ENCODE data around the gene POC1B. TPM values are rescaled to one million over a fixed set of nuclear protein-coding genes. Genes with fewer than 3 reads are reported as not detected.

POC1B gene
- total RNA-seq, 1 donor from 2014 or later, result 12.8 TPM

GRCh38 chr12:89424389-89424788, 101.5 kb downstream of the POC1B start:
- DNase-seq (ENCODE audit: low spot score), result no peak

- no peak for DNase-seq (ENCODE audit: low spot score)
These were observed 104.6 kb downstream of the POC1B start for GRCh38 chr12:89421092-89421835.

DNA sequence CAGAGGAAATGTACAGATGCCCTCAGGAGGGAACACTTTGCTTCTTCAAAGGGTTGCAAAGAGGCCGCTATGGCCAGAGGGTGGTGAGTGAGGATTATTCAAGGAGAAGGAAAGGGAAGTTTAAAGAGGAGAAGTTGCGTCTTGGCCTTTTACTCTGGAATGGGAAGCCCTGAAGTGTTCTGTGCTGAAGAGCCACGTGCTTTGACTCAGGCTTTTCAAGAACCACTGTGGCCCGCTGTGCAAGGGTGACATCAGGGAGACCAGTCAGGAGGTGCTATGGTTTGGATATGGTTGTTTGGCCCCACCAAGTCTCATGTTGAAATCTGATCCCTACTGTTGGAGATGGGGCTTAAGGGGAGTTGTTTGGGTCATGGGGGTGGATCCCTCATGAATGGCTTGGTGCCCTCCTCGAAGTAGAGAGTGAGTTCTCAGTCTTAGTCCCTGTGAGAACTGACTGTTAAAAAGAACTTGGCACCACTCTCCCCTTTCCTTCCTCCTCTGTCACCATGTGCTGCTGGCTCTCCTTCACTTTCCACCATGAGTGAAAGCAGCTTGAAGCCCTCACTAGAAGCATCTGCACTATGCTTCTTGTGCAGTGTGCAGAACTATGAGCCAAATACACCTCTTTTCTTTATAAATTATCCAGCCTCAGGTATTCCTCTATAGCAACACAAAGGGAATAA, 107.5 kb downstream of the POC1B start:
- DNase-seq (ENCODE audit: low spot score), result no peak

DNA sequence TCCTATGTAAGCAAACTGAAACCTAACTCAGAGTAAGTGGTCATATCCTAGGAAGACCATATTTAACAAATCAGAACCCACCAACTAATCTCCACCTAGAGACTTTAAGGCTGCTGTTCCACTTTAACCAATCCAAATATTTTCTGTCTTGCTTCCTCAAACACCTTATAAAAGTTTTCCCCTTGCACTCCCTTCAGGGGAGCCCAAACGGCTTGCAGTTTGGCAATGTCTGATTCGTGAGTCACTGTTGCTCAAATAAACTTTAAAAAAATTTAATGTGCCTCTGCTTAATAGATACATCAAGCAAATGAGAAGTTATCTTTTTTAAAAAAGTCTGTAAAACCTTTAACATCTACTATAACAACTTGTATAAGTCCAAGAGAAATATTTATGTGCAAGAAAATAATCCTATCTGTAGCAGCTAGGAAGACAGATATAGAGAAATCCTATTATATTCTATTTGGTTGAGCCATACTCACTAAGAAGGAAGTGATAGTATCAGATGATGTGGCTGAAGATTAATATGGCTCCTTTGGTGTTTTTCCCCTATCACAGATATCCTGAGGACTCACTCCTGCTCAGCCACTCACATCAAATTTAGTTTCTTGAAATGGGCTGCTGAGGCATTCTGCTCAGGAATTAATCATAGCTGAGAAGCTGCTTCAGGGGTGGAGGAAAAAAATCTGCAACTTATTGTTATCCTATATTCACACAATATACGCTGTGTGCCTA, 108.4 kb downstream of the POC1B start:
- DNase-seq (ENCODE audit: low spot score), result no peak

DNA sequence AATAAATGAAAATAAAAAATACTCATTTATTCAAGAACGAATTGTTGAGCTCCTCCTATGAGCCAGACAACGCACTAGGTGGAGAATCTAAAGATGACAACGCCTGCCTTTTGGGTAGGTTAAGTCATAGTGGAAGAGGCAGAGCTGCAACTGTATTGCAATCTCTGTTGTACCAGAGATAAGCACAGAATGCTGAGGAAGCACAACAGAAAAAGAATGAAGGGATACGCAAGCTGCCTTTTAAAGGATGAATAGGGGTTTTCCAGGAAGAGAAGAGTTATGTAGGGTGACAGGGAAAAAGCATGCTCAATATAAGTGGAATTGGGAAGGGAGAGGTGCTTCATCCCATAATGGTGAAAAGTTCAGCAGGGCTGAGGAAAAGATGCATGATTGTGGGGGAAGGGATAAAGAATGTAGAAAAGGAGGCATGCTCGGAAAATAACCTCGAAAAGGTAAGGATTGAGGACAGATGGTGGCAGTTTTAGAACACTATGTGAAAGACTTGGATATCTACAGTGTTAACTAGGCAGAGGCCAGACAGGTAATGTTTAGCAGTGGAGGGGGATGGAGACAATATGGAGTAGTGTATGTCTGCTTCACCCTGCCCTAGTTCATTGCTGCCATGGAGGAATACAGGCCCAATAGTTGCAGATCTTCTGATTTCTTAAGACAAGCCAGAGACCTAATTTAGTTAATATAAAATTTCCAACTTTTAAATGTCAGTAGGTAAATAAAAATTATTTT, 109.6 kb downstream of the POC1B start:
- no peak for DNase-seq (ENCODE audit: low spot score)

DNA sequence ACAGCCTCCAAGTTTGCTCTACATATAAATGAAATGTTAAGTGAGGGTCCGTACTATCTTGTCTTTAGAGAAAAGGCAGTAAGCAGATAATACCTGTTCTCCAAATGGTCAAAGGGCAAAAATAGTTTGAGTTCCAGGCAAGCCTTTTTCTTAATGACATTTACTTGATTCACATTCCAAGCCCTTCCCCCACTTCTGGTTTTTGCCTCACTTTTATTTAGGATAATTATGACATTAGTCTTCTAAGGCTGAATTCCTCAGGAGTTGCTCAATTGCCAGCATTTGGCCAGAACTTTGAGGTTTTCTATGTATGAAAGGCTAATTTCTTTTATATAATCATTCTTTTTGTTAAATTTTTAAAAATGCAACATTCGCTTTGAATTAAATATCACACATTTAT, 111.0 kb downstream of the POC1B start:
- no peak for DNase-seq (ENCODE audit: low spot score)

DNA sequence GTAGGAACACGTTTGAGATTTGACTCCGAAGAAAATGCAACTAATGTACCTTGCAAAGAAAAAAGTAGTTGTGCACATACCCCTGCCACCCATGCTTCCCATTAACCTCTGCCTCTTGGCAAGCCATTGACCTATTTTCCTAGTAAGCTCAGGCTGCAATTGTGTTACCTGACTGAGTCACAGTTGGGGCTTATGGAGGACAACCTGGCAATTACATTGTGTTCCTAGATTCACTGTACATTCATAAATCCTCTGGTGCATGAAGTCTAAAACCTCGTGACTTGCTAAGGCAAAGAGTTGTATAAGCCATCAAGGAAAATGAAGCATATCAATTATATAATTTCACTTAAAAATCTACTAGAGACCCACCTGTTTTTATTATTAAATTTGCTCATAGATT, 111.5 kb downstream of the POC1B start:
- no peak for DNase-seq (ENCODE audit: low spot score)

- no peak for DNase-seq (ENCODE audit: low spot score)
These were observed 112.6 kb downstream of the POC1B start for GRCh38 chr12:89413234-89413633.

DNA sequence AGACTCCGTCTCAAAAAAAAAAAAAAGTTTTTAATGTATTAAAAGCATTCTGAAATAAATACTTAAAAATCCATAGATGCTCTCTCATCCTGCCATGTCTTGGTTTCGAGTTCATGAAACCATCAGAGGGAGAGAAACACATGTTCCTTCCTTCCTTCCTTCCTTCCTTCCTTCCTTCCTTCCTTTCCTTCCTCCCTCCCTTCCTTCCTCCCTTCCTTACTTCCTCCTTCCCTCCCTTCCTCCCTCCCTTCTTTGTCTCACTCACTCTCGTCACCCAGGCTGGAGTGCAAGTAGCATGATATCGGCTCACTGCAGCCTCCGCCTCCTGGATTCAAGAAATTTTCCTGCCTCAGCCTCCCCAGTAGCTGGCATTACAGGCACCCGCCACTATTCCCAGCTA, 113.2 kb downstream of the POC1B start:
- DNase-seq (ENCODE audit: low spot score), result no peak

- DNase-seq (ENCODE audit: low spot score), result no peak
These were observed 114.0 kb downstream of the POC1B start for GRCh38 chr12:89411846-89412245.

DNA sequence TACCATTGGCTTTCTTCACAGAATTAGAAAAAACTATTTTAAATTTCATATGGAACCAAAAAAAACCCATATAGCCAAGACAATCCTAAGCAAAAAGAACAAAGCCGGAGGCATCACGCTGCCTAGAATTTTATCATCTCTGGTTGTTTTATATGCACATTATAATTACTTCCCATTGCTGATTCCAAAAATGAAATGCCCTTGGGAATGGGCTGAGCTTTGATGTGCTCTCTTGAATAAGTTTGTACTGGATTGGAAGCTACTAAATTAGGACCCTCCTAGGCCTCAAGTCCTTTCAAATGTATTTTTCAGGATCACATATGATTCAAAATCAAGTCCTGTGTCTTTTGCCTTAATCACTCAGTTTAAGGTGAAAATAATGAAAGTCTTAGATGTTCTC, 114.6 kb downstream of the POC1B start:
- no peak for DNase-seq (ENCODE audit: low spot score)

DNA sequence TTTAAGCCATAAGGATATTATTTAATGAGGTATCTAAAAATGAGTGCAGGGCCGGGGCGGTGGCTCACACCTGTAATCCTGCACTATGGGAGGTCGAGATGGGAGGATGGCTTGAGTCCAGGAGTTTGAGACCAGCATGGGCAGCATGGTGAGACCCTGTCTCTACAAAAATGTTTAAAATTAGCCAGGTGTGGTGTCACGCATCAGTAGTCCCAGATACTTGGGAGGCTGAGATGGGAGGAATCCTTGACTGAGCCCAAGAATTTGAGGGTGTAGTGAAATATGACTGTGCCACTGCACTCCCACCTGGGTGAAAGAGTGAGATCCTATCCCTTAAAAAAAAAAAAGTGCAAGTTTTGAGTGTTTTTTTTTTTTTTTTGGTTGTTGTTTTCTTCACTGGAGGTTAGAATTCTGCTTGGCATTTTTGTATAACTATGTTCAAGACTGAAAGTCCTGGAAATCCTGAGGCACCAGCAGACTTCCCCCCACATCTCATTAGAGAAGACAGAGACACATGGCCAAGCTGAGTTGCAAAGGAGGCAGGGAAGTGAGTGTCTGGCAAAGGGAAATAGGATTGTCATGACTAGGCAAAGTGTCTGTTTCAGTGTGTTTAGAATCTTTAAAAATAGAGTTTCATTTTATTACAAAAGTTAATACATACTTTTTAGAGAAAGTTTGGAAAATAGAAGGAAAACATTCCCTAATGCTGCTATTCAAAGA, 120.1 kb downstream of the POC1B start:
- DNase-seq (ENCODE audit: low spot score), result no peak

DNA sequence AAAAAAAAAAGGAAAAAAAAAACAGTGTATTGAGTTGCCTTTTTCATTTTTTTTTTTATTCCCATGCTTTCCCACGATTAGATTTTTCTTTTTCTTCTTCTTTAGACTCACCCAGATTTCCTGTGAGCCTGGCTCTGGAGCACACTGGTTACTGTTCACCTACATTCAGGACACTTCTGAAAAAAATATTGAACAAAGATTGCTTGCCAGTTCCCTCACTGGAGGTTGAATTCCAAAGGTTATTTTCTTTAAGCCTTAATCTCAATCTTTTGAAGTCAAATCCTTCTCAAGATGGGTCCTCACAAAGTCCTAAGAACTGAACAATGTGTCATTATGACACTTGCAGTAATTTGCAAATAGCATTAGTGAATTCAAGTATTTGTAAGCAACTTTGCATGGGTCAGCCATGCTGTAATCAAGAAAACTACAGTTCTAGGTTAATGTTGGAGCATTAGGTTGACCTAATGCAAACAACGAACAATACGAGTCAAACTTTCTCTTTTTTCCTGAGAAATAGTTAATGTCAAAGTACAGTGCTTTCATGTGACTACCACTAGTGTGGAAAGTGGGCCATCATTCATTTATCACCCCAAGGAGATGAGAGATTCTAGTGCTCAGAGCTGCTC, 124.3 kb downstream of the POC1B start:
- DNase-seq (ENCODE audit: low spot score), result no peak

- DNase-seq (ENCODE audit: low spot score), result no peak
These were observed 125.4 kb downstream of the POC1B start for GRCh38 chr12:89400415-89400814.

DNA sequence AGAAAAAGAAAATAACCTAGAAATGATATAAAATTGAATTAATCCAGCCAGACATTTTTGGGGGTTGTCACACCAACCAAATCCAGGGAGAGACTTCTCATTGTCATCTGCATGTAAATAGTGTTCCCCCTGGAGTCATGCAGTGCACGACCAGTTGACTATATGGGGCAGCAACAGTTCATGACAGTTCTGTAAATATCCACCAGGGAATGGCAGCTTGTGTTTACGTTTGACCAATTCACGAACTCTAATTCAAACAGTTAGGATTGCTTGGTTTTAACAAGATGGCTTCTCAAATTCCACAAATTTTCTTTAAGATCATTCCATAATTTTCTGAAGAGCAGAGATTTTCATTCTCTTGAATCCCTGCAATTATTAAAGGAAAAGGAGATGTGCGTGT, 130.1 kb downstream of the POC1B start:
- no peak for DNase-seq (ENCODE audit: low spot score)

- DNase-seq (ENCODE audit: low spot score), result no peak
These were observed 132.2 kb downstream of the POC1B start for GRCh38 chr12:89393551-89394121.

- no peak for DNase-seq (ENCODE audit: low spot score)
These were observed 133.5 kb downstream of the POC1B start for GRCh38 chr12:89392391-89392790.

DNA sequence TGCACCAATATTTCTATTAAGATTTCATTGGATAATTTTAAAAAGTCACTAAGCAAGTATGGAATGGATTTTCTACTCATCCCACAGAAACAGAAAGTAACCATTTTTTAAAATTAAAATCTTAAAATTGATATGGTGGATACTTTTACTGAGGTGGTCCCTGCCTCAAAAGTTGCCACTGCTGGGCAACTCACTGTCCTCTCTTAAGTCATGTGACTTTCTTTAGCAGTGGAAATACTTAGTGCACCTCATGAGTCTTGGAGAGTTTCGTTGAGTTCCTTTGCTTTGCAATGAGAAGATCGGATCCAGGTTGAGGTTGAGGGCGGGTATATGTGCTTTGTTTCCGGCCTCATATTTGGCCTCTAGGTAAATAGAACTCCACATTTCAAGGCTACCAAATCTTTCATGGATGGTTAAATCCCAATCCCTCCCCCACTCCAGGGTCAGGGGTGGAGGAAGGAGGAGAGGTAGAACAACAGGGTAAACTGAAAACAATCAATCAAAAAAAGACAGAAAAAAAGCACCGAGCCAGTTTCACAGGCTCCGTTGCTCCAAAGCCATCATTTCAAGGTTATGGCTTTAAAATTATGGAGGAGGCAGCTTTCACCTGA, 134.0 kb downstream of the POC1B start:
- no peak for DNase-seq (ENCODE audit: low spot score)

DNA sequence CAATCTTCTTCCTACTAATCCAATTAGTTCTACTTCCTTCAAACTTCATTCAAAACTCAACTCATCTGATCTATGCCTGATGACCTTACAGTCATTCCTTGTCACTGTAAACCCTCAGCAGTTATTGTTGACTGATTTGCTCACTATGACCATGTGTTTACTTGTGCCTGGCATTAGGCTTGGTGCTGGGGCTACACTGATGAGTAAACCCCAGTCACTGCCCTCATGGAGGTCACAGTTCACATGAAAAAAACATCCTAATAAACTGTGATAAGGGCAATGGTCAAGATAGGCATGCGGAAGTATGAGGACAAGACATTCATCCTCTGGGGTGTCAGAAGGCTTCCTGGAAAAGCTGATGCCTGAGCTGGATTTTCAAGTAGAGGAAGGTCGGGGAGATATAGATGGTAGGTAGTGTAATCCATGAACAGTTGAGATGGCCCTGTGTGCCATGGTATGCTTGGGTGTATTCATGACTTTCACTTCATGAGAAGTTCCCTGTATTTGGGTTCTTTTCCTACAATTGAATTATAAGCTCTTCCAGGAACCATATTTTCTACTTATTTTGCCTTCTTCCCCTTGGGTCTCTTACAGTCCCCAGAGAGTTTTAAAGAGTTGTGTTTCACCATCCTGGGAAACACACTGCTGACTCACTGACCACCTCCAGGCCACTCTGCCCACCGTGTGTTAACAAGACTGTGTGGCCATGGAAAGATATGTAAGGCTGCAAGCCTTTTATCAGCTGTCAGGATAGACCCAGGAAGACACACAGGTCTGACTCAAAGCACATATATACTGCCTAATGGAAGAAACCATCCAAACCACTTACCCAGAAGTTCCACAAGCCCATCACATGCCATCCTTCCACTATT, 134.8 kb downstream of the POC1B start:
- DNase-seq (ENCODE audit: low spot score), result no peak

All from mesenteric fat pad (tissue), 1 donor.